ENCODE results near the gene B3GLCT. TPM values are rescaled to one million over a fixed set of nuclear protein-coding genes. Genes with fewer than 3 reads are reported as not detected.

Gene B3GLCT
- total RNA-seq, 1 donor from 2014 or later, result 11.2 TPM

DNA sequence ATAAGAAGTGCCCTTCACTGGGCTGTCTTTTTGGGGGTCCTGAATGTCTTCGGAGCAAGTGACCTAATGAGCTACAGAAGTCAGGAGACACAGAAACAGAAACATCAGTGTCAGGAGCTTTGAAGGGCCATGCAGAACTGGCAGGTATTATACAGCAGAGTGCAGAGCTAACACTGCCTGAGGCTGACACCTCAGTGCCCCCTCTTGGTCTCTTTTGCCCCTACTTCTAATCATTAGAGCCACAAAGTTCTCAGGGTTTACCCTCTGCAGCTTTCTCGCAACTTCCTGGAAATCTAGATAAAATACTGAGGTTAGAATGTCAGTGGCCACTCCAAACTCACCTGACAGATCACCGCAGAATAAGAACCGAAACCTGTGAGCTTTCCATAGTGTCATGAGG lies 172.7 kb downstream of the B3GLCT start:
- Mint-ChIP-seq H3K36me3 (ENCODE audit: low read depth, unreplicated experiment) (no peaks in the 10 kb centered on the region), H3K27ac (ENCODE audit: unreplicated experiment) (no peak overlapping the region), H3K27me3 (ENCODE audit: low read depth, unreplicated experiment) (peaks cover 4% of the 10 kb centered on the region), H3K4me3 (ENCODE audit: unreplicated experiment) (no peak overlapping the region), H3K4me1 (ENCODE audit: low read depth, unreplicated experiment) (peaks cover 3% of the 10 kb centered on the region), H3K9me3 (ENCODE audit: unreplicated experiment) (peaks cover 4% of the 10 kb centered on the region)
- Histone ChIP-seq H3K9me3 (ENCODE audit: insufficient read depth, low read depth, low read length) (no peaks in the 10 kb centered on the region), H3K9ac (ENCODE audit: low read length) (no peak overlapping the region), H2AFZ (ENCODE audit: low read depth, low read length) (no peak overlapping the region), H3K79me2 (ENCODE audit: insufficient read depth, low read length) (no peaks in the 10 kb centered on the region), H3K27ac (ENCODE audit: low read depth, low read length) (no peak overlapping the region), H3K4me1 (ENCODE audit: insufficient read depth, low read length) (no peaks in the 10 kb centered on the region), H3K27me3 (ENCODE audit: insufficient read depth, low read length) (no peaks in the 10 kb centered on the region), H3K4me3 (ENCODE audit: insufficient read depth, low read depth, low read length) (no peak overlapping the region), H4K20me1 (ENCODE audit: insufficient read depth, low read length) (no peaks in the 10 kb centered on the region), H3K36me3 (ENCODE audit: insufficient read depth, low read length) (no peaks in the 10 kb centered on the region), H3K4me2 (ENCODE audit: low read length) (no peak overlapping the region)
- DNase-seq (ENCODE audit: low read depth) (no peak), FAIRE-seq (no peak)
- TF ChIP-seq EZH2 (IDR thresholded peaks at IDR 0.05; ENCODE audit: insufficient read depth, low read length), result no peak
- TF ChIP-seq, protein P1, sequence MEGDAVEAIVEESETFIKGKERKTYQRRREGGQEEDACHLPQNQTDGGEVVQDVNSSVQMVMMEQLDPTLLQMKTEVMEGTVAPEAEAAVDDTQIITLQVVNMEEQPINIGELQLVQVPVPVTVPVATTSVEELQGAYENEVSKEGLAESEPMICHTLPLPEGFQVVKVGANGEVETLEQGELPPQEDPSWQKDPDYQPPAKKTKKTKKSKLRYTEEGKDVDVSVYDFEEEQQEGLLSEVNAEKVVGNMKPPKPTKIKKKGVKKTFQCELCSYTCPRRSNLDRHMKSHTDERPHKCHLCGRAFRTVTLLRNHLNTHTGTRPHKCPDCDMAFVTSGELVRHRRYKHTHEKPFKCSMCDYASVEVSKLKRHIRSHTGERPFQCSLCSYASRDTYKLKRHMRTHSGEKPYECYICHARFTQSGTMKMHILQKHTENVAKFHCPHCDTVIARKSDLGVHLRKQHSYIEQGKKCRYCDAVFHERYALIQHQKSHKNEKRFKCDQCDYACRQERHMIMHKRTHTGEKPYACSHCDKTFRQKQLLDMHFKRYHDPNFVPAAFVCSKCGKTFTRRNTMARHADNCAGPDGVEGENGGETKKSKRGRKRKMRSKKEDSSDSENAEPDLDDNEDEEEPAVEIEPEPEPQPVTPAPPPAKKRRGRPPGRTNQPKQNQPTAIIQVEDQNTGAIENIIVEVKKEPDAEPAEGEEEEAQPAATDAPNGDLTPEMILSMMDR (IDR thresholded peaks at IDR 0.05; ENCODE audit: insufficient read depth, low read depth, low read length), result no peak

DNA sequence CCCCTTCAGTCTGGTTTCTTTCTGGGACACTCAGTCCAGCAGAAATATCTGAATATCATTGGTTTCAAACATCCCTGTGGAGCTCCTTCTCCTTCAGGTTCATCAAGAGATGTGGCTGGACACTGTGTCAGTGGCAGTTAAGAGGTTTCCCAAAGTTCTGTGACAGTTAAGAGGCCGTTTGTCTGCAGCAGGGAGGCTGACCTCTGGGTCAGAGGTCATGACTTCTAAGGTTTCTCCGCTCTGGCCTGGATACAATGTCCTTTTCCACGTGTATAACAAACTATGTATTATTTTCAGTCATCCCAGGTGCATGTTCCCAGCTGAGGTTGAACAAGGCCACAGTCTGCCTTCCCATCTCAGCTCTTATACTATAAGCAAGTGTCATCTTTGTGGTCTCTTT lies 174.9 kb downstream of the B3GLCT start:
- no peaks in the 10 kb centered on the region for H3K27me3 ChIP-seq (ENCODE audit: insufficient read depth, low read length)
- Mint-ChIP-seq H3K4me1 (ENCODE audit: low read depth, unreplicated experiment) (peaks cover 3% of the 10 kb centered on the region), H3K36me3 (ENCODE audit: low read depth, unreplicated experiment) (no peaks in the 10 kb centered on the region), H3K27ac (ENCODE audit: unreplicated experiment) (no peak overlapping the region), H3K4me3 (ENCODE audit: unreplicated experiment) (no peak overlapping the region), H3K9me3 (ENCODE audit: unreplicated experiment) (no peaks in the 10 kb centered on the region), H3K27me3 (ENCODE audit: low read depth, unreplicated experiment) (peaks cover 2% of the 10 kb centered on the region)
- no peak for DNase-seq (ENCODE audit: low read depth)
- no peak for FAIRE-seq
- H4K20me1 ChIP-seq (ENCODE audit: insufficient read depth, low read length), result no peaks in the 10 kb centered on the region
- H3K36me3 ChIP-seq (ENCODE audit: insufficient read depth, low read length), result no peaks in the 10 kb centered on the region
- H3K79me2 ChIP-seq (ENCODE audit: insufficient read depth, low read length), result no peaks in the 10 kb centered on the region
- no peaks in the 10 kb centered on the region for H3K4me1 ChIP-seq (ENCODE audit: insufficient read depth, low read length)
- no peak overlapping the region for H3K4me2 ChIP-seq (ENCODE audit: low read length)
- TF ChIP-seq, protein P1 (IDR thresholded peaks at IDR 0.05; ENCODE audit: insufficient read depth, low read depth, low read length), result no peak
- no peak for TF ChIP-seq EZH2 (IDR thresholded peaks at IDR 0.05; ENCODE audit: insufficient read depth, low read length)
- H3K9me3 ChIP-seq (ENCODE audit: insufficient read depth, low read depth, low read length), result no peaks in the 10 kb centered on the region
- no peak overlapping the region for H3K4me3 ChIP-seq (ENCODE audit: insufficient read depth, low read depth, low read length)
- no peak overlapping the region for H3K9ac ChIP-seq (ENCODE audit: low read length)
- no peak overlapping the region for H2AFZ ChIP-seq (ENCODE audit: low read depth, low read length)
- H3K27ac ChIP-seq (ENCODE audit: low read depth, low read length), result no peak overlapping the region

DNA sequence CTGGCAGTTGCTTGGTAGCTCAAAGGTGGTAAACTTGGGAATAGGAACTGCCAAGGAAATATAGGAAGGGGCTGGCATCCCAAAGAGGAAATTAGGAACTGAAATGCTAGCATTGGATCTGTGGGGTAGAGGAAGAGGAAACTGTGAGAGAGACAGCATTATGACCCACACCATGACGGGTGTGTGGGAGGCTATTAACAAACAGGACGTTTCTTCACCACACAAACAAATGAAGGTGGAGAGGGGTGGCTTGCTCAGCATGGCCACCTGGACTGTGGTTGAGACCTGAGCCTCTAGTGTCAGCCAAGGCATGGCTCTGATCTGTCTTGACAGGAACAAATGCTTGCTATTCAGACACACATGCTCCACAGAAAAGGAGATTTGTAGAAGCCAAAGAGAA lies 178.2 kb downstream of the B3GLCT start:
- H3K4me2 ChIP-seq (ENCODE audit: low read length), result no peak overlapping the region
- Mint-ChIP-seq H3K36me3 (ENCODE audit: low read depth, unreplicated experiment) (no peaks in the 10 kb centered on the region), H3K27ac (ENCODE audit: unreplicated experiment) (no peak overlapping the region), H3K9me3 (ENCODE audit: unreplicated experiment) (no peaks in the 10 kb centered on the region), H3K4me3 (ENCODE audit: unreplicated experiment) (no peak overlapping the region), H3K4me1 (ENCODE audit: low read depth, unreplicated experiment) (peaks cover 3% of the 10 kb centered on the region), H3K27me3 (ENCODE audit: low read depth, unreplicated experiment) (no peaks in the 10 kb centered on the region)
- H4K20me1 ChIP-seq (ENCODE audit: insufficient read depth, low read length), result no peaks in the 10 kb centered on the region
- no peaks in the 10 kb centered on the region for H3K27me3 ChIP-seq (ENCODE audit: insufficient read depth, low read length)
- no peak for DNase-seq (ENCODE audit: low read depth)
- no peak overlapping the region for H2AFZ ChIP-seq (ENCODE audit: low read depth, low read length)
- no peak overlapping the region for H3K4me3 ChIP-seq (ENCODE audit: insufficient read depth, low read depth, low read length)
- H3K79me2 ChIP-seq (ENCODE audit: insufficient read depth, low read length), result no peaks in the 10 kb centered on the region
- no peak overlapping the region for H3K9ac ChIP-seq (ENCODE audit: low read length)
- H3K36me3 ChIP-seq (ENCODE audit: insufficient read depth, low read length), result no peaks in the 10 kb centered on the region
- no peaks in the 10 kb centered on the region for H3K9me3 ChIP-seq (ENCODE audit: insufficient read depth, low read depth, low read length)
- H3K4me1 ChIP-seq (ENCODE audit: insufficient read depth, low read length), result no peaks in the 10 kb centered on the region
- no peak for TF ChIP-seq EZH2 (IDR thresholded peaks at IDR 0.05; ENCODE audit: insufficient read depth, low read length)
- TF ChIP-seq, protein P1 (IDR thresholded peaks at IDR 0.05; ENCODE audit: insufficient read depth, low read depth, low read length), result no peak
- FAIRE-seq, result no peak
- no peak overlapping the region for H3K27ac ChIP-seq (ENCODE audit: low read depth, low read length)

All from astrocyte (in vitro differentiated cells and primary cell).